GM10266 (cell line): Measurements from ENCODE around the gene ADRA2A.

Experiments used
- DNase-seq: peaks from one replicate; pipeline ENCODE4 v3.0.0; 2012; ENCODE audit errors: extremely low spot score
- CTCF ChIP-seq: IDR thresholded peaks from 2 replicates; pipeline ENCODE4 v1.5.1; 2012; ENCODE audit warnings: mild to moderate bottlenecking, low read depth; ENCODE audit not compliant: control insufficient read depth, insufficient read depth; ENCODE audit errors: missing control alignments

Gene ADRA2A

GRCh38 chr10:111057006-111057405 is 19.8 kb upstream of the ADRA2A start:
- no peak for DNase-seq
- TF ChIP-seq CTCF: no peak

GRCh38 chr10:111063471-111063870 is 13.4 kb upstream of the ADRA2A start:
- TF ChIP-seq CTCF: no peak
- no peak for DNase-seq

- DNase-seq: peak; percentile 1
- no peak for TF ChIP-seq CTCF
These were observed 4.6 kb upstream of the ADRA2A start for GRCh38 chr10:111072232-111072631.

- DNase-seq: peak; percentile 6
These were observed 1.1 kb upstream of the ADRA2A start for GRCh38 chr10:111075577-111076185.

GRCh38 chr10:111076191-111076681 is 593 bp upstream of the ADRA2A start:
- peak; percentile 84 for TF ChIP-seq CTCF
- DNase-seq: peak; percentile 86

More at GRCh38 chr10:111075577-111076185, 1.1 kb upstream of the ADRA2A start:
- no peak for TF ChIP-seq CTCF

GRCh38 chr10:111077479-111077784 is 603 bp downstream of the ADRA2A start:
- no peak for TF ChIP-seq CTCF
- DNase-seq: peak; percentile 25

- TF ChIP-seq CTCF: no peak
- DNase-seq: peak; percentile 56
These were observed 1.1 kb downstream of the ADRA2A start for GRCh38 chr10:111077785-111078504.
